OCI-LY3 (cell line): Measurements from ENCODE around the gene DNAJB14.

Source experiments
- CTCF ChIP-seq: fragments of 200-600, 300-600 bp; sonication (generic); IDR thresholded peaks from 2 replicates; pipeline ENCODE4 v1.5.1; 2014; ENCODE audit warnings: antibody characterized with exemption, low read length, low read depth
- EZH2phosphoT487 ChIP-seq: fragments of 200-600 bp; shearing (Covaris generic); IDR thresholded peaks from 2 replicates; pipeline ENCODE4 v1.6.1; 2018; ENCODE audit warnings: antibody characterized with exemption, mixed run types, low read depth

GRCh38 chr4:99918656-99919055, 27.8 kb downstream of the DNAJB14 start:
- no peak for TF ChIP-seq EZH2phosphoT487
- no peak for TF ChIP-seq CTCF
